ENCODE measurements around the gene GALNT16. TPM values are rescaled to one million over a fixed set of nuclear protein-coding genes. Genes with fewer than 3 reads are reported as not detected.

GALNT16 gene
- total RNA-seq, 1 donor from 2014 or later, result 124 TPM

DNA sequence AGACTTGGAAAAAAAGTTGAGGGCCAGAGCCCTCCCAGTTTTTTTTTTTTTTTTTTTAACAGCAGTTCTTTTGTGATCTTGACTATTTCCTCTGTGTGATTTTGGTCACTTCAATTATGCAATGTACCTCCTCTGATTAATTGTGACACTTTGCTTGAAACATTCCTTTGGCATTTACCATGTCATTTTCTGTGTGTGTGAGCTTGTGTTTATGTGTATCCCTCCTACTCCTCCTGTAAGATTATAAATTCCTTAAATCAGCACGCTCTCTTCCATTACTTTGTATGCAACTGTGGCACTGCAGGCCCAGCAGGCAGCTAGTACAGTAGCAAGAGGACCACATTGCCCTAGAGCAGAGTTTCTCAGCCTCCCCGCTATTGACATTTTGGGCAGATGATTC, 33.2 kb upstream of the GALNT16 start:
- DNase-seq, result no peak
- Mint-ChIP-seq H3K9me3 (ENCODE audit: unreplicated experiment) (peaks cover 3% of the 10 kb centered on the region), H3K4me3 (ENCODE audit: unreplicated experiment) (no peak overlapping the region), H3K27me3 (ENCODE audit: unreplicated experiment) (no peaks in the 10 kb centered on the region), H3K4me1 (ENCODE audit: low read depth, unreplicated experiment) (no peaks in the 10 kb centered on the region), H3K27ac (ENCODE audit: unreplicated experiment) (no peak overlapping the region), H3K36me3 (ENCODE audit: unreplicated experiment) (peaks cover 3% of the 10 kb centered on the region)
- TF ChIP-seq CTCF (IDR thresholded peaks at IDR 0.05; ENCODE audit: partially characterized antibody, unreplicated experiment), result no peak

GRCh38 chr14:69231486-69231885, 28.5 kb upstream of the GALNT16 start:
- no peak for TF ChIP-seq CTCF (IDR thresholded peaks at IDR 0.05; ENCODE audit: partially characterized antibody, unreplicated experiment)
- no peaks in the 10 kb centered on the region for H3K27me3 Mint-ChIP-seq (ENCODE audit: unreplicated experiment)
- no peak overlapping the region for H3K4me3 Mint-ChIP-seq (ENCODE audit: unreplicated experiment)
- H3K27ac Mint-ChIP-seq (ENCODE audit: unreplicated experiment), result no peak overlapping the region
- H3K4me1 Mint-ChIP-seq (ENCODE audit: low read depth, unreplicated experiment), result peaks cover 6% of the 10 kb centered on the region
- no peak for DNase-seq
- peaks cover 8% of the 10 kb centered on the region for H3K36me3 Mint-ChIP-seq (ENCODE audit: unreplicated experiment)
- peaks cover 1% of the 10 kb centered on the region for H3K9me3 Mint-ChIP-seq (ENCODE audit: unreplicated experiment)

DNA sequence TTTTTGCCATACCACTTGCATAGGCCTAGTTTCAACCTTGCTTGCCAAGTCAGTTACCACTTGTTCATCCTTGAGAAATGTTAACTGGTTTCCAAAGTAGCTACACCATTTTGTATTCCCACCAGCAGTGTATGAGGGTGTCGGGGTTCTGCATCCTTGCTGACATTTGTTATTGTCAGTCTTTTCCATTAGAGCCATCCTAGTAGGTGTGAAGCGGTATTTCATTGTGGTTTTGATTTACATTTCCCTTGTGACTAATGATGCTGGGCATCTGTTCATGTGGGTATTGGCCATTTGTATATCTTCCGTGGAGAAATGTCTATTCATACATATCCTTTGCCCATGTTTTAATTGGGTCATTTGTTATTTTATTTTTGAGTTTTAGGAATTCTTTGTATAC, 27.6 kb upstream of the GALNT16 start:
- TF ChIP-seq CTCF (IDR thresholded peaks at IDR 0.05; ENCODE audit: partially characterized antibody, unreplicated experiment), result no peak
- peaks cover 6% of the 10 kb centered on the region for H3K4me1 Mint-ChIP-seq (ENCODE audit: low read depth, unreplicated experiment)
- no peak overlapping the region for H3K27ac Mint-ChIP-seq (ENCODE audit: unreplicated experiment)
- peaks cover 12% of the 10 kb centered on the region for H3K36me3 Mint-ChIP-seq (ENCODE audit: unreplicated experiment)
- H3K4me3 Mint-ChIP-seq (ENCODE audit: unreplicated experiment), result no peak overlapping the region
- no peak for DNase-seq
- no peaks in the 10 kb centered on the region for H3K27me3 Mint-ChIP-seq (ENCODE audit: unreplicated experiment)
- peaks cover 1% of the 10 kb centered on the region for H3K9me3 Mint-ChIP-seq (ENCODE audit: unreplicated experiment)

DNA sequence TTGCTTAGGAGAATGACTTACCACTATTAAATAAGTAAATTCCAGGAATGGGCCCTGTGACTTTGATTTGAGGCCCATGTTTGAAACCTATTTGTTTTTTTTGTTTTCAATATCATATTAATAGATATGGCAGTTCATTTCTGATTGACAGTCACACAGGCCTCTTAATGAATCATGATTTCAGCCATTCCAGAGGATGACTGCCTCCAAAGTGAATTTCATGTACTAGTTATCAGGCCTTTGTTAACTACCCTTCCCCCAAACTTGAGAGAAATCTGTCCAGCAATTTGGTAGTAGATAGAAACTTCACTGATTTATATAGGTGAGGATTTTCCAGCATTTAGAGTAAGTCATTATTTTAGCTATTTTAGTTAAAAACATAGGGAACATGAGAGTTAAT, 25.9 kb upstream of the GALNT16 start:
- TF ChIP-seq CTCF (IDR thresholded peaks at IDR 0.05; ENCODE audit: partially characterized antibody, unreplicated experiment), result no peak
- Mint-ChIP-seq H3K36me3 (ENCODE audit: unreplicated experiment) (peaks cover 12% of the 10 kb centered on the region), H3K9me3 (ENCODE audit: unreplicated experiment) (peaks cover 1% of the 10 kb centered on the region), H3K27ac (ENCODE audit: unreplicated experiment) (no peak overlapping the region), H3K27me3 (ENCODE audit: unreplicated experiment) (no peaks in the 10 kb centered on the region), H3K4me3 (ENCODE audit: unreplicated experiment) (no peak overlapping the region), H3K4me1 (ENCODE audit: low read depth, unreplicated experiment) (peaks cover 6% of the 10 kb centered on the region)
- no peak for DNase-seq

GRCh38 chr14:69235708-69236107, 24.2 kb upstream of the GALNT16 start:
- TF ChIP-seq CTCF (IDR thresholded peaks at IDR 0.05; ENCODE audit: partially characterized antibody, unreplicated experiment), result no peak
- H3K4me1 Mint-ChIP-seq (ENCODE audit: low read depth, unreplicated experiment), result peaks cover 6% of the 10 kb centered on the region
- no peaks in the 10 kb centered on the region for H3K27me3 Mint-ChIP-seq (ENCODE audit: unreplicated experiment)
- peaks cover 12% of the 10 kb centered on the region for H3K36me3 Mint-ChIP-seq (ENCODE audit: unreplicated experiment)
- H3K9me3 Mint-ChIP-seq (ENCODE audit: unreplicated experiment), result no peaks in the 10 kb centered on the region
- no peak overlapping the region for H3K27ac Mint-ChIP-seq (ENCODE audit: unreplicated experiment)
- no peak overlapping the region for H3K4me3 Mint-ChIP-seq (ENCODE audit: unreplicated experiment)
- no peak for DNase-seq

All from glutamatergic neuron (in vitro differentiated cells).